K562 (cell line): ENCODE measurements around the gene ELMO3. TPM values are rescaled to one million over a fixed set of nuclear protein-coding genes. Genes with fewer than 3 reads are reported as not detected.

Source experiments
- AFF1 ChIP-seq, 2 experiments: fragments of 450-650 bp; IDR thresholded peaks; 2 replicates each; pipeline ENCODE4 v1.6.1; 2018; ENCODE audit warnings: mild to moderate bottlenecking in 2 of 2, low read depth in 1 of 2; ENCODE audit not compliant: partially characterized antibody in 2 of 2
- ARID4B ChIP-seq: sonication (generic); formaldehyde crosslinking; IDR thresholded peaks from 2 replicates; pipeline ENCODE4 v1.8.0; 2022; ENCODE audit warnings: mild to moderate bottlenecking, missing genetic modification reagents
- ESRRA ChIP-seq: fragments of 450-650 bp; IDR thresholded peaks from 2 replicates; pipeline ENCODE4 v1.6.1; 2014; ENCODE audit warnings: low read depth, mild to moderate bottlenecking, moderate library complexity, borderline replicate concordance
- HMG20A ChIP-seq: fragments of 450-650 bp; formaldehyde crosslinking; conservative IDR thresholded peaks from 2 replicates; pipeline ENCODE4 v1.4.0; 2020; ENCODE audit warnings: mild to moderate bottlenecking, mixed read lengths
- IFI16 ChIP-seq: fragments of 250-450 bp; sonication (Bioruptor Pico); IDR thresholded peaks from 2 replicates; pipeline ENCODE4 v2.1.2; 2022; ENCODE audit warnings: mild to moderate bottlenecking, inconsistent platforms
- MTA3 ChIP-seq: fragments of 450-650 bp; formaldehyde crosslinking; IDR thresholded peaks from 2 replicates; pipeline ENCODE4 v1.6.1; 2017; ENCODE audit warnings: mild to moderate bottlenecking, borderline replicate concordance
- SIN3A ChIP-seq, 2 experiments: fragments of 150-350 bp in 1 of 2; IDR thresholded peaks; 2 replicates each; pipeline ENCODE4 v1.6.1; 2011 to 2016; ENCODE audit warnings: borderline replicate concordance in 2 of 2, low read depth in 2 of 2, low read length in 2 of 2, mild to moderate bottlenecking in 2 of 2, moderate library complexity in 2 of 2; ENCODE audit not compliant: control insufficient read depth in 1 of 2
- SMAD2 ChIP-seq: fragments of 150-350 bp; IDR thresholded peaks from 2 replicates; pipeline ENCODE4 v1.6.1; 2014; ENCODE audit warnings: low read depth, mild to moderate bottlenecking, low read length
- SRF ChIP-seq, 2 experiments: fragments of 250-450, 450-650 bp in 1 of 2; sonication (Bioruptor Pico) in 1 of 2; sonication (generic) in 1 of 2; formaldehyde crosslinking; IDR thresholded peaks; 2 replicates each; pipeline versions ENCODE4 v1.5.0 to v1.5.1; 2020 to 2022; ENCODE audit warnings: mild to moderate bottlenecking in 1 of 2, missing genetic modification reagents in 1 of 2
- ZMIZ1 ChIP-seq, 2 experiments: fragments of 150-350 bp in 1 of 2; IDR thresholded peaks; 2 replicates each; pipeline ENCODE4 v1.6.1; 2012 to 2016; ENCODE audit warnings: low read depth in 2 of 2, low read length in 2 of 2, mild to moderate bottlenecking in 1 of 2, moderate library complexity in 1 of 2
- polyA plus RNA-seq, 8 experiments: library from polyadenylated mRNA; depleted of rRNA in 4 of 8; stranded (reverse) in 5 of 8; unstranded in 3 of 8; fragments of >200 nt; fragmentation: Nextera tagmentation in 2 of 8; fragmentation: Illumina TruSeq in 1 of 8; extraction: Ambion mirVana in 2 of 8; extraction: Trizol in 1 of 8; gene quantifications; 2 replicates each; pipeline versions ENCODE4 v1.2.1 to v1.2.3, GENCODE V29; 2011 to 2014; ENCODE audit warnings: inconsistent platforms in 1 of 8, missing spikeins in 1 of 8
- total RNA-seq, 7 experiments: library from RNA; depleted of rRNA in 6 of 7; stranded (reverse); fragments of >200 nt in 6 of 7; fragmentation: Illumina TruSeq in 2 of 7; extraction: Trizol in 2 of 7; gene quantifications; 2 replicates each; pipeline versions ENCODE4 v1.2.1 to v1.2.3, GENCODE V29; 2011 to 2021; ENCODE audit warnings: low replicate concordance in 1 of 7

The ELMO3 gene
- total and polyA plus RNA-seq, 9 of the 15 experiments (the other 6 are each of a cell fraction or from before 2014, with no cell fraction given), result 0.04 to 5.1 (median 1.5) TPM

- TF ChIP-seq ESRRA (peak; percentile 51; the same call in 1 of the 2 replicates), SRF (CRISPR knock-in tag; IDR thresholded peaks at IDR 0.05) (no peak), ARID4B (CRISPR knock-in tag) (peak; percentile 80), IFI16 (CRISPR knock-in tag) (no peak), MTA3 (peak; percentile 46; the same call in 1 of the 2 replicates), SIN3A (IDR thresholded peaks at IDR 0.05; ENCODE audit: borderline replicate concordance in 2 of 2, control insufficient read depth in 1 of 2, low read depth in 2 of 2, low read length in 2 of 2) (peak in 1 of 2 experiments; percentile 50; a peak in 2 of 4 replicates), ZMIZ1 (IDR thresholded peaks at IDR 0.05; ENCODE audit: low read depth in 2 of 2, low read length in 2 of 2) (no peak), AFF1 (IDR thresholded peaks at IDR 0.05; ENCODE audit: low read depth in 1 of 2, partially characterized antibody in 2 of 2) (no peak), SMAD2 (no peak), HMG20A (no peak)
- TF ChIP-seq, all 486 proteins: peak for 71
Observed at GRCh38 chr16:67155295-67156142, 43.4 kb upstream of the ELMO3 start (continued).
